GM18520 (cell line): ENCODE measurements around the gene MTUS2.

Source experiments
- ATAC-seq: cut with Tn5 transposase; IDR thresholded peaks from one replicate; pipeline ENCODE4 v1.9.1; 2021; ENCODE audit not compliant: unreplicated experiment

The MTUS2 gene

GRCh38 chr13:28820099-28821051, at the start of gene MTUS2:
MTUS2 (plus strand) TSS chr13:28820339.
- no peak for ATAC-seq

DNA sequence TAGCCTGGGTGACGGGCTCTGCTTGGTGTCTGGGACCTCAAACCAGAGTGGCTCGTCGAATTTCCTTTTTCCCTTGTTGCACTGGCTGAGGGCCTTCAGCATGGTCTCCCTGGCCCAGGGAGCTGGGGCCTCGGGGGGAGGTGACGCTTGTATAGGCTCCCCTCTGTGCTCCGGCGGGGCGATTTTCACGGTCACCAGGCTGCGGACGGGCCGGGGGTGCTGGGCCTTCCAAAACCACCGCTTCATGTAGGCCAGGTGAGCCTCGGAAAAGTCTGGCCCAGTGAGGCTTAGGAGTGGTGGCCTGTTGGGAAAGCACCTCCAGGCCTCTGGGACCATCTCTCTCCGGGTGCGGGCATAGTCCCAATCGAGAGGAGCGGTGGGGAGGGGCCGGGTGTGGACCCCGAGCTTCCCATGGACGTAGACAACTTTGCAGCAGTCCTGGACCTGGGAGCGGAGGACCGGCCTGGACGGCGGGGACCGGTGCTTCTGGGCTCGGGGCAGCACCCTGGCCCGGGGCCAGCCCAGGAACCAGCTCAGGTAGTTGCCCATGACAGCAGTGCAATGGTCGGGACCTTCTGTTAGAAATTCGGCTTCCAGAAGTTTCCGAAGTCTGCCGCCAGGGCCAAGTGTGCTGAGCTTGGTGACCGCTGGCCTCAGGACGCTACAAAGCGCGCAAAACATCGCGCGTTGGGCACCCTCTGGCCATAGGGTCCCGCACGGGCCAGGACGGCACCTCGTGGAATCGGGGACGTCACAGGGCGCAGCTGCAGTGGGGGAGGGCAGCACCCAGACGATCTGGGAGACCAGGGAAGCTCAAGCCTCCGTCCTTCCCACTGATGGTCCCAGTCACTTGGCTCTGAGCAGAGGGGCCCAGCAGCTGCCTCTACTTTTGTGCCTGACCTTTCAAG, 41.6 kb upstream of the MTUS2 start:
- ATAC-seq = no peak

DNA sequence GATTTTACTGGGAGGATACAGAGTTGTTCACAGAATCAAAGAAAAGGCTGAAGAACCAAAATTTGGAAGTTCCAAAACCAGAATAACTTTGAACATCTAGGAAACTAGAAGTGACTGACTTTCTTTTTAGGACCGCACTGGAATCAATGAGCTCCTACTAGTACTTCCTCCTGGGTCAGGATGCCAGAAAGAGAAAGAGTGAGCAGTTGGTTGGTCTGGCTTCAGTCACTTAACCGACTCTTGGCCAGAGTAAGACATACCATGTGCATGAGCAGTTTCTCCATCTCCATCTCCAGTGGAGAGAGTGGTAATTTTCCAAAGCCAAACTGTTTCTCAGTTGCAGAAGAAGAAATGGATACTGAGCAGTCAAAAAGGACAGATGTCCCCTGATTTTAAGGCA, 27.1 kb upstream of the MTUS2 start:
- ATAC-seq = no peak

GRCh38 chr13:28794396-28794795, 25.7 kb upstream of the MTUS2 start:
- no peak for ATAC-seq

- no peak for ATAC-seq
Observed at GRCh38 chr13:28796938-28797257, 23.2 kb upstream of the MTUS2 start.

GRCh38 chr13:28805193-28805819, 14.8 kb upstream of the MTUS2 start:
- ATAC-seq = no peak

DNA sequence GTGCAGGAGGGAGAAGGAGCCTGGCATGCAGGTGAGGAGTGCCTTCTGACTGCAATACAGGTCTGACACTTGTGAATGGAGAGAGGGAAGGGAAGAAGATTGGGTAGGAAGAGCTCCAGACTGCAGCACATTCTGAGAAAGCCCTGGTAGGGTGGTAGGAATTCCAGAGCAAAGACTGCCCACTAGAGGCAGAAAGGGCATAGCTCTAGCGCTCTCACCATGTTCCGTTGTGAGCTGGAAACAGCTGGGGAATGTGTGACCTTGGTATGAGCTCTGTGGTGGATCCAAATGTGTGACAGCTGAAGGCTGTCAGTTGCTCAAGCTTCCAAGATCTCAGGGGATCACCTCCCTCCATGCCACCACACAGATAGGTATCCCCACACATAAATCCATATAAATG, 2.9 kb upstream of the MTUS2 start:
- no peak for ATAC-seq

GRCh38 chr13:28819046-28819730, 951 bp upstream of the MTUS2 start:
- ATAC-seq = no peak

GRCh38 chr13:28819735-28820098, 422 bp upstream of the MTUS2 start:
- no peak for ATAC-seq

DNA sequence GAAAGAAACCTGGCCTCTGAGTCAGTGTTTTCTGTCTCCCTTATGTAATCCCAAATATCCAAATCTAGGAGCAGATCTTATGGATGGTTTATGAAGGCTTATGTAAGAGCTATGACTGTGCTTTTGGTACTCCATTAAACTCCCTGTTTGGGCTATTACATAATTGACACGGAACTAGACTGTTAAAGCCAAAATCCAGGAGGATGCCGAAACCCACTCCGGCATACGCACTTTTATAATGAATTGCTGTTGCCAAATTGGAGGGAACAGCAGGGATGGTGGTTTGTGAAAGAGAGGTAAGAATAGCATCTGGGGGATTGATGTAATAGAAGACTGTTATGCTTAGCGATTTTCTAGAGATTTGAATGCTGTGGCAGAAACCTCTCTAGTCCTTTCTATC, 2.0 kb downstream of the MTUS2 start:
- no peak for ATAC-seq

DNA sequence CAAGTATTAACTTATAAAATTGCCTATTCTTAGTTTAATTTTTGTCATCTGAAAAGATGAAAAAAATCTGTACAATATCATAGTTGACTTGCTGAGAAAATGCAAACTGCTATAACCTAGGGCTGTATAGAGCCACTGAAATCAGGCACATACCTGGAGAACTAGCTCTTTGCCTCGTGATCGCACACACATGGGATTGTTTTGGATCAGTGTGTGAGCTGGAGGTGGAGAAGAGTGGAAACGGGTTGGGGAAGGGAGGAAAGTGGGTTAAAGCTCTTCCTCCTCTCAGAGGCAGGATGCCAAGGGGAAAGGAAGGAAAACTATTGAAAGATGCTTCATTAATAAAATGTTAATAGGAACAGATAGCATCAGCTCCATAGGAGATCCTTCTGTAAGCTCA, 2.7 kb downstream of the MTUS2 start:
- ATAC-seq = no peak

DNA sequence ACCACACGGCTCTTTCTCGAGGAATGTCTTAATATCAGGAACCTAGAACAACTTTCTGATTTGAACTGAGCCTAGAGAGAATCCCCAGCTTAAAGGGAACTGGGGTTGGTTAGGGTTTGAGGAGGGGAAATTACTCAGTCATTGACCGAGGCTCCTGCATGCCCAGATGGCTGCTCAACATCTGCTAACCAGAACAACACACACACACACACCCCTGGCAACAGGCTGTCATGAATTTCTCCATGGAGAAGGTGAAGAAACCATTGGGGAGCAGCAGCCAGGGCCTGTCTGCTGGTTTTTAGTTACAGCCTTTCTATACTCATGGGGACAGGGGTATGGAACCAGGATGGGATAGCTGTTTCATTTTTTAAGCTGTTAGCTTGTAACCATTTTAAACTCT, 5.2 kb downstream of the MTUS2 start:
- no peak for ATAC-seq

DNA sequence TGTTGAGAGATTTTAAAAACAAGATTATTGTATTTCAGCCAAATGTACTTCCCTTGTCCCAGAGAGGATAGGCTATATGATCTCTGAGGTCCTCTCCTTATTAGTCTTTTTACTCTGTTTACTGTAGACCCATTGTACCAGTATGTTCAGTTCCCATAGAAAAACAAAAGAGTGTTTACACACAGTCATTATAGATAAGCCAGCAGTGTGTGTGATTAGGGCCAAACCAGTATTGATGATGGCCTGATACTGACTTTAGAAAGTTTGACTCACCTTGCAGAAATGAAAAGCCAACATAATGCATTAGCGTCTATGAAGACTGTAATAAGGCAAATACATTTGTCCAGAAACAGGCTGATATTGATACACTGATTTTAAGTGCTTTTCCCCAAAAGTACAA, 6.2 kb downstream of the MTUS2 start:
- no peak for ATAC-seq

GRCh38 chr13:28830580-28830979, 10.4 kb downstream of the MTUS2 start:
- ATAC-seq = no peak

DNA sequence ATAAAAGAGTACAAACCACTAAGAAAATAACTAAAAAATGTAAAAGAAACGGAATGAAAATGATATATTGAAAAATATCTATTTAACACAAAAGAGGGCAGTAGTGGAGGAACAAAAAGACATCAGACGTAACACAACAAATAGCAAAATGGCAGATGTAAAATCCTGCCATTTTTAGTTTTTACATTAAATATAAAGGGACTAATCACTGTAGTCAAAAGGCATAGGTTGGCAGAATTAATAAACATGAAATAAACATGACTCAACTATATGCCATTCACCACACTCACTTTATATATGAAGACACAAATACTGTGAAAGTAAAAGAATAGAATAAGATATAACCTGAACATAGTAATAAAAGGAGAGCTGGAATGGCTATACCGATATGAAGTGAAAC, 11.0 kb downstream of the MTUS2 start:
- ATAC-seq = no peak

DNA sequence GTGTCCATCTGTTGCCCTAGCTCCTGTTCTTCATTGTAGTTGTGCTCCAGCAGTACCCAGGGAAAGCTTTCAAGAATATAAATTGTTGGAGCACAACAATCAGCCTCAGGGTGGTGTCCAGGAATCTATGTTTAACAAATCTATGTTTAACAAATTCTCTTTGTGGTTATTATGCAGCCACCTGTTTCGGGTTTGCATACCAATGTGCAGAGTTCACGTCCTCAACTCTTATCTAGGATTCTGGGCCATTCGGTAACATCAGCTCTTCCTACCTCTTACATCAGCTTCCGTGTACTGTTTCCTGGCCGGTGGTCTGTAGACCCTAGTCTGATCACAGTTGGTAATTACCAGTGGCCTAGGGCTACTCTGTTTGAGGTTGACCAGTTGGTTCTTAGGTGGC, 17.0 kb downstream of the MTUS2 start:
- ATAC-seq = no peak

- no peak for ATAC-seq
Observed at GRCh38 chr13:28843639-28844038, 23.5 kb downstream of the MTUS2 start.

DNA sequence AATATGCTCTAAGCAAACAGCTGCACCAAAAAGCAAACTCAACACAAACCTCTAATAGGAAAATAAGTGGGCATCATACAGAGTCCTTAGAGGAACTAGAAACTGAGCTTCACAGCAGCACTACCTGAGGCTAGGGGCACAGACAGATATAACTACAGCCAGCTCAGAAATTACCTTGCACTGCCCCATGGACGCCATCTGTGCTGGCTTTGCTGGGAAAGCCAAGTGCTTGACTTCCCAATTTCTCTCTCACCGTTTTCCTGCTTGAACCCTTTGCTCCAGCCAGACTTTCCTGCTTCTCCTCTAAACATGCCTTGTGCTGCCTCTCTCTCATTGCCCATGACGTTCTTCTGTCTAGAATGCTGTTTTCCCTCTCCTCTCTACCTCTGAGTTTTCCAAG, 29.3 kb downstream of the MTUS2 start:
- no peak for ATAC-seq

GRCh38 chr13:28850226-28850625, 30.1 kb downstream of the MTUS2 start:
- no peak for ATAC-seq

GRCh38 chr13:28851422-28851821, 31.3 kb downstream of the MTUS2 start:
- ATAC-seq = no peak

GRCh38 chr13:28854657-28855056, 34.5 kb downstream of the MTUS2 start:
- no peak for ATAC-seq
